PFSK-1 (cell line): ENCODE results near the gene SOD1.

Source experiments
- POLR2AphosphoS5 ChIP-seq: IDR thresholded peaks from 2 replicates; pipeline ENCODE4 v1.6.1; 2012; ENCODE audit warnings: low read depth, mild to moderate bottlenecking, control low read depth, low read length, moderate library complexity
- SIN3A ChIP-seq: IDR thresholded peaks from 2 replicates; pipeline ENCODE4 v1.6.1; 2012; ENCODE audit warnings: mild to moderate bottlenecking, low read length, moderate library complexity, borderline replicate concordance; ENCODE audit not compliant: insufficient read depth

GRCh38 chr21:31710586-31710985, 51.1 kb downstream of the SOD1 start:
- no peak for TF ChIP-seq SIN3A
- TF ChIP-seq POLR2AphosphoS5, result no peak
